Measurements from ENCODE around the gene MGMT. TPM values are rescaled to one million over a fixed set of nuclear protein-coding genes. Genes with fewer than 3 reads are reported as not detected.
A peak's percentile ranks its signal among the peaks of the same experiment; 100 is the strongest.

MGMT gene
- total RNA-seq, 1 donor from 2014 or later: 25.9 TPM

GRCh38 chr10:129779126-129780111, 312.4 kb downstream of the MGMT start:
- Mint-ChIP-seq H3K36me3 (ENCODE audit: low read depth, unreplicated experiment) (no peaks in the 10 kb centered on the region), H3K4me1 (ENCODE audit: unreplicated experiment) (peaks cover 1% of the 10 kb centered on the region), H3K27me3 (ENCODE audit: unreplicated experiment) (peaks cover 6% of the 10 kb centered on the region), H3K27ac (ENCODE audit: unreplicated experiment) (no peak overlapping the region), H3K4me3 (ENCODE audit: unreplicated experiment) (no peak overlapping the region), H3K9me3 (ENCODE audit: unreplicated experiment) (no peaks in the 10 kb centered on the region)
- DNase-seq (ENCODE audit: low spot score): no peak
- no peak for TF ChIP-seq CTCF (IDR thresholded peaks at IDR 0.05; ENCODE audit: unreplicated experiment)

- DNase-seq (ENCODE audit: low spot score): no peak
- Mint-ChIP-seq H3K4me1 (ENCODE audit: unreplicated experiment) (peaks cover 4% of the 10 kb centered on the region), H3K36me3 (ENCODE audit: low read depth, unreplicated experiment) (no peaks in the 10 kb centered on the region), H3K4me3 (ENCODE audit: unreplicated experiment) (no peak overlapping the region), H3K9me3 (ENCODE audit: unreplicated experiment) (no peaks in the 10 kb centered on the region), H3K27me3 (ENCODE audit: unreplicated experiment) (peaks cover 6% of the 10 kb centered on the region), H3K27ac (ENCODE audit: unreplicated experiment) (no peak overlapping the region)
- TF ChIP-seq CTCF (IDR thresholded peaks at IDR 0.05; ENCODE audit: unreplicated experiment): no peak
Measured at GRCh38 chr10:129780198-129780597, 313.2 kb downstream of the MGMT start.

GRCh38 chr10:129780901-129781795, 314.1 kb downstream of the MGMT start:
- Mint-ChIP-seq H3K27me3 (ENCODE audit: unreplicated experiment) (peaks cover 3% of the 10 kb centered on the region), H3K9me3 (ENCODE audit: unreplicated experiment) (no peaks in the 10 kb centered on the region), H3K4me1 (ENCODE audit: unreplicated experiment) (peaks cover 4% of the 10 kb centered on the region), H3K36me3 (ENCODE audit: low read depth, unreplicated experiment) (no peaks in the 10 kb centered on the region), H3K27ac (ENCODE audit: unreplicated experiment) (no peak overlapping the region), H3K4me3 (ENCODE audit: unreplicated experiment) (no peak overlapping the region)
- no peak for DNase-seq (ENCODE audit: low spot score)
- no peak for TF ChIP-seq CTCF (IDR thresholded peaks at IDR 0.05; ENCODE audit: unreplicated experiment)

- H3K36me3 Mint-ChIP-seq (ENCODE audit: low read depth, unreplicated experiment): peaks cover 5% of the 10 kb centered on the region
- H3K9me3 Mint-ChIP-seq (ENCODE audit: unreplicated experiment): no peaks in the 10 kb centered on the region
- DNase-seq (ENCODE audit: low spot score): no peak
- no peak overlapping the region for H3K4me3 Mint-ChIP-seq (ENCODE audit: unreplicated experiment)
- peaks cover 4% of the 10 kb centered on the region for H3K4me1 Mint-ChIP-seq (ENCODE audit: unreplicated experiment)
- no peak for TF ChIP-seq CTCF (IDR thresholded peaks at IDR 0.05; ENCODE audit: unreplicated experiment)
- H3K27ac Mint-ChIP-seq (ENCODE audit: unreplicated experiment): peak overlapping the region; percentile 23
- no peaks in the 10 kb centered on the region for H3K27me3 Mint-ChIP-seq (ENCODE audit: unreplicated experiment)
Measured at GRCh38 chr10:129784291-129784690, 317.2 kb downstream of the MGMT start.
